Omental fat pad (tissue), 4 donors: Measurements from ENCODE around the gene MAST4. TPM values are rescaled to one million over a fixed set of nuclear protein-coding genes. Genes with fewer than 3 reads are reported as not detected.
A peak's percentile ranks its signal among the peaks of the same experiment; 100 is the strongest.
"Not testable (repeated sequence)": the region's sequence is repeated elsewhere in the genome, so short reads cannot be mapped to it uniquely, and the experiment has no call there.

Experiments
- ATAC-seq: fragments of 150-250 bp; one replicate; pipeline ENCODE4 v1.9.1; 2016; ENCODE audit warnings: mild to moderate bottlenecking, moderate library complexity; ENCODE audit not compliant: low FRiP score
- DNase-seq: peaks from one replicate; pipeline ENCODE4 v3.0.0-alpha.2; 2019; ENCODE audit warnings: low spot score
- total RNA-seq, 4 donors: library from RNA; depleted of rRNA; stranded (reverse); fragments of >200 nt; gene quantifications; one replicate each; pipeline ENCODE4 v1.1.0, GENCODE V29; 2016
- TF ChIP-seq, protein P1 (sequence below), 3 donors: fragments of 450-650 bp; IDR thresholded peaks; one replicate each; pipeline ENCODE4 v1.5.1; 2016 to 2017; ENCODE audit warnings: antibody characterized with exemption in 3 of 3, mild to moderate bottlenecking in 3 of 3, moderate library complexity in 2 of 3

MAST4 gene
- total RNA-seq, 4 donors from 2014 or later = 52.2 to 76.8 (median 57.3) TPM

DNA sequence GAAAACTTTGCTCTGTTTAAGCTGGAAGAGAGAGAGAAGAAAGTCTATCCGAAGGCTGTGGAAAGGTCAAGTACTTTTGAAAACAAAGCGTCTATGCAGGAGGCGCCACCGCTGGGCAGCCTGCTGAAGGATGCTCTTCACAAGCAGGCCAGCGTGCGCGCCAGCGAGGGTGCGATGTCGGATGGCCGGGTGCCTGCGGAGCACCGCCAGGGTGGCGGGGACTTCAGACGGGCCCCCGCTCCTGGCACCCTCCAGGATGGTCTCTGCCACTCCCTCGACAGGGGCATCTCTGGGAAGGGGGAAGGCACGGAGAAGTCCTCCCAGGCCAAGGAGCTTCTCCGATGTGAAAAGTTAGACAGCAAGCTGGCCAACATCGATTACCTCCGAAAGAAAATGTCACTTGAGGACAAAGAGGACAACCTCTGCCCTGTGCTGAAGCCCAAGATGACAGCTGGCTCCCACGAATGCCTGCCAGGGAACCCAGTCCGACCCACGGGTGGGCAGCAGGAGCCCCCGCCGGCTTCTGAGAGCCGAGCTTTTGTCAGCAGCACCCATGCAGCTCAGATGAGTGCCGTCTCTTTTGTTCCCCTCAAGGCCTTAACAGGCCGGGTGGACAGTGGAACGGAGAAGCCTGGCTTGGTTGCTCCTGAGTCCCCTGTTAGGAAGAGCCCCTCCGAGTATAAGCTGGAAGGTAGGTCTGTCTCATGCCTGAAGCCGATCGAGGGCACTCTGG lies 567.8 kb downstream of the MAST4 start:
- ATAC-seq (no peak), DNase-seq (no peak)
- TF ChIP-seq, protein P1, sequence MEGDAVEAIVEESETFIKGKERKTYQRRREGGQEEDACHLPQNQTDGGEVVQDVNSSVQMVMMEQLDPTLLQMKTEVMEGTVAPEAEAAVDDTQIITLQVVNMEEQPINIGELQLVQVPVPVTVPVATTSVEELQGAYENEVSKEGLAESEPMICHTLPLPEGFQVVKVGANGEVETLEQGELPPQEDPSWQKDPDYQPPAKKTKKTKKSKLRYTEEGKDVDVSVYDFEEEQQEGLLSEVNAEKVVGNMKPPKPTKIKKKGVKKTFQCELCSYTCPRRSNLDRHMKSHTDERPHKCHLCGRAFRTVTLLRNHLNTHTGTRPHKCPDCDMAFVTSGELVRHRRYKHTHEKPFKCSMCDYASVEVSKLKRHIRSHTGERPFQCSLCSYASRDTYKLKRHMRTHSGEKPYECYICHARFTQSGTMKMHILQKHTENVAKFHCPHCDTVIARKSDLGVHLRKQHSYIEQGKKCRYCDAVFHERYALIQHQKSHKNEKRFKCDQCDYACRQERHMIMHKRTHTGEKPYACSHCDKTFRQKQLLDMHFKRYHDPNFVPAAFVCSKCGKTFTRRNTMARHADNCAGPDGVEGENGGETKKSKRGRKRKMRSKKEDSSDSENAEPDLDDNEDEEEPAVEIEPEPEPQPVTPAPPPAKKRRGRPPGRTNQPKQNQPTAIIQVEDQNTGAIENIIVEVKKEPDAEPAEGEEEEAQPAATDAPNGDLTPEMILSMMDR (IDR thresholded peaks at IDR 0.05) = no peak

DNA sequence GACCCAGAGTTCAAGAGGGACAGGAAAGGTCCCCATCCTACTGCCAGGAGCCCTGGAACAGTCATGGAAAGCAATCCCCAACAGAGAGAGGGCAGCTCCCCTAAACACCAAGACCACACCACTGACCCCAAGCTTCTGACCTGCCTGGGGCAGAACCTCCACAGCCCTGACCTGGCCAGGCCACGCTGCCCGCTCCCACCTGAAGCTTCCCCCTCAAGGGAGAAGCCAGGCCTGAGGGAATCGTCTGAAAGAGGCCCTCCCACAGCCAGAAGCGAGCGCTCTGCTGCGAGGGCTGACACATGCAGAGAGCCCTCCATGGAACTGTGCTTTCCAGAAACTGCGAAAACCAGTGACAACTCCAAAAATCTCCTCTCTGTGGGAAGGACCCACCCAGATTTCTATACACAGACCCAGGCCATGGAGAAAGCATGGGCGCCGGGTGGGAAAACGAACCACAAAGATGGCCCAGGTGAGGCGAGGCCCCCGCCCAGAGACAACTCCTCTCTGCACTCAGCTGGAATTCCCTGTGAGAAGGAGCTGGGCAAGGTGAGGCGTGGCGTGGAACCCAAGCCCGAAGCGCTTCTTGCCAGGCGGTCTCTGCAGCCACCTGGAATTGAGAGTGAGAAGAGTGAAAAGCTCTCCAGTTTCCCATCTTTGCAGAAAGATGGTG lies 568.8 kb downstream of the MAST4 start:
- DNase-seq (no peak), ATAC-seq (no peak)
- TF ChIP-seq, protein P1 (IDR thresholded peaks at IDR 0.05) = no peak

- ATAC-seq (peak; percentile 81), DNase-seq (peak; percentile 62)
Measured at GRCh38 chr5:67165526-67166459, 569.6 kb downstream of the MAST4 start.

DNA sequence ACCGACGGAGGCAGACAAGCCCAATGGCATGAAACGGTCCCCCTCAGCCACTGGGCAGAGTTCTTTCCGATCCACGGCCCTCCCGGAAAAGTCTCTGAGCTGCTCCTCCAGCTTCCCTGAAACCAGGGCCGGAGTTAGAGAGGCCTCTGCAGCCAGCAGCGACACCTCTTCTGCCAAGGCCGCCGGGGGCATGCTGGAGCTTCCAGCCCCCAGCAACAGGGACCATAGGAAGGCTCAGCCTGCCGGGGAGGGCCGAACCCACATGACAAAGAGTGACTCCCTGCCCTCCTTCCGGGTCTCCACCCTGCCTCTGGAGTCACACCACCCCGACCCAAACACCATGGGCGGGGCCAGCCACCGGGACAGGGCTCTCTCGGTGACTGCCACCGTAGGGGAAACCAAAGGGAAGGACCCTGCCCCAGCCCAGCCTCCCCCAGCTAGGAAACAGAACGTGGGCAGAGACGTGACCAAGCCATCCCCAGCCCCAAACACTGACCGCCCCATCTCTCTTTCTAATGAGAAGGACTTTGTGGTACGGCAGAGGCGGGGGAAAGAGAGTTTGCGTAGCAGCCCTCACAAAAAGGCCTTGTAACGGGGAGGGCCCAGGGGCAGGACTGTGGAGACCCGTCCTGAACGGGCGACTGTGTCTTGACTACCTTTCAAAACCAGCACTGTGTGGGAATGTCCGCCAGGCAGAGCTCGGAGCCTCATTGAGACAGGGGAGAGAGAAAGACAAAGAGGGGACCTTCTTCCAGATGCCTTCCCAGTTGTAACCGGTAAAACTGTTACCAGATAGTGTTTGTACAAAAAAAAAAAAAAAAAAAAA lies 570.5 kb downstream of the MAST4 start:
- TF ChIP-seq, protein P1 (IDR thresholded peaks at IDR 0.05) = no peak
- no peak for DNase-seq
- ATAC-seq = peak; percentile 45

More at GRCh38 chr5:67165526-67166459, 569.6 kb downstream of the MAST4 start:
- TF ChIP-seq, protein P1 (IDR thresholded peaks at IDR 0.05) = no peak

GRCh38 chr5:67168069-67168468 lies 571.9 kb downstream of the MAST4 start:
- TF ChIP-seq, protein P1 (IDR thresholded peaks at IDR 0.05) = no peak
- DNase-seq (no peak), ATAC-seq (no peak)

DNA sequence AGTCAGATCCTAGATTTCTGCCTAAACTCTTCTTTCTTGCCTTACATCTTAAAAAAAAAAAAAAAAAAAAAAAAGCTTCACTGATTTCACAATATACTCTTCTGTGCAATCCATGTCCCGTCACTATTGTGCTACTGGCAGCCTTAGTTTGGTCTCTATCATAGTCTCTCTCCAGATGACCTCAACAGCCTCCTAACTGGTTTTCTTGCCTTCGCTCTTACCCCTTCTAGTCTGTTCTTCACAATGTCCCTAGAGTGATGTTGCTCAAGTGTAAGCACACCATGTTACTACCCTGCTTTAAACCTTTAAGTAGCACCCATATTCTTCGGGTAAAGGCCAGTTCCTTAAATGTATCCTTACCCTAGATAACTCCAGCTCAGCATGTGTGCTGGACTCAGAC lies 574.6 kb downstream of the MAST4 start:
- ATAC-seq (no peak), DNase-seq (no peak)
- TF ChIP-seq, protein P1 (IDR thresholded peaks at IDR 0.05) = no peak

DNA sequence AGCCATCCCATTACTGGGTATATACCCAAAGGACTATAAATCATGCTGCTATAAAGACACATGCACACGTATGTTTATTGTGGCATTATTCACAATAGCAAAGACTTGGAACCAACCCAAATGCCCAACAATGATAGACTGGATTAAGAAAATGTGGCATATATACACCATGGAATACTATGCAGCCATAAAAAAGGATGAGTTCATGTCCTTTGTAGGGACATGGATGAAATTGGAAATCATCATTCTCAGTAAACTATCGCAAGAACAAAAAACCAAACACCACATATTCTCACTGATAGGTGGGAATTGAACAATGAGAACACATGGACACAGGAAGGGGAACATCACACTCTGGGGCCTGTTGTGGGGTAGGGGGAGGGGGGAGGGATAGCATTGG lies 577.2 kb downstream of the MAST4 start:
- ATAC-seq, DNase-seq: not testable (repeated sequence)
